Pons (tissue), 1 donor: ENCODE measurements around the gene LAT.

Source experiments
- DNase-seq: peaks from one replicate; pipeline ENCODE4 v3.0.0-alpha.2; 2016; ENCODE audit warnings: low spot score

LAT gene

GRCh38 chr16:29007730-29008593, 23.1 kb downstream of the LAT start:
- no peak for DNase-seq

GRCh38 chr16:29009050-29009837, 24.4 kb downstream of the LAT start:
- DNase-seq, result no peak

GRCh38 chr16:29009838-29010166, 24.9 kb downstream of the LAT start:
- no peak for DNase-seq

- DNase-seq, result no peak
Measured at GRCh38 chr16:29011112-29011511, 26.3 kb downstream of the LAT start.

GRCh38 chr16:29011851-29012250, 27.0 kb downstream of the LAT start:
- DNase-seq, result no peak

- no peak for DNase-seq
Measured at GRCh38 chr16:29012913-29013553, 28.2 kb downstream of the LAT start.

- no peak for DNase-seq
Measured at GRCh38 chr16:29014561-29015069, 29.8 kb downstream of the LAT start.

- DNase-seq, result no peak
Measured at GRCh38 chr16:29022196-29022595, 37.3 kb downstream of the LAT start.

GRCh38 chr16:29023279-29024277, 38.7 kb downstream of the LAT start:
- DNase-seq, result no peak

GRCh38 chr16:29024278-29024677, 39.4 kb downstream of the LAT start:
- no peak for DNase-seq

- no peak for DNase-seq
Measured at GRCh38 chr16:29025218-29025617, 40.4 kb downstream of the LAT start.

- no peak for DNase-seq
Measured at GRCh38 chr16:29025735-29026134, 40.9 kb downstream of the LAT start.

GRCh38 chr16:29028457-29029167, 43.8 kb downstream of the LAT start:
- DNase-seq, result no peak

- no peak for DNase-seq
Measured at GRCh38 chr16:29029168-29029994, 44.5 kb downstream of the LAT start.

GRCh38 chr16:29030086-29030840, 45.4 kb downstream of the LAT start:
- no peak for DNase-seq
